Endodermal cell (in vitro differentiated cells): ENCODE data around the gene IL18BP. TPM values are rescaled to one million over a fixed set of nuclear protein-coding genes. Genes with fewer than 3 reads are reported as not detected.

ENCODE experiments used
- DNase-seq: peaks from one replicate; pipeline ENCODE4 v3.0.0-alpha.2; 2017
- H3K27ac ChIP-seq: 2 replicates; pipeline ENCODE4 v1.5.1; 2013; ENCODE audit warnings: mild to moderate bottlenecking, low read depth, low read length, moderate library complexity
- H3K27me3 ChIP-seq: 2 replicates; pipeline ENCODE4 v1.6.1; 2013; ENCODE audit warnings: mild to moderate bottlenecking, low read length, moderate library complexity; ENCODE audit not compliant: insufficient read depth, control insufficient read depth, poor library complexity, severe bottlenecking
- H3K36me3 ChIP-seq: 2 replicates; pipeline ENCODE4 v1.7.0; 2013; ENCODE audit warnings: mild to moderate bottlenecking, low read length, moderate library complexity; ENCODE audit not compliant: control insufficient read depth, insufficient read depth
- H3K4me1 ChIP-seq: one replicate; pipeline ENCODE4 v1.7.0; 2013; ENCODE audit warnings: low read length; ENCODE audit not compliant: control insufficient read depth, insufficient read depth
- H3K4me3 ChIP-seq: 2 replicates; pipeline ENCODE4 v1.5.1; 2013; ENCODE audit warnings: mild to moderate bottlenecking, low read length, moderate library complexity
- H3K9ac ChIP-seq: 2 replicates; pipeline ENCODE4 v1.6.1; 2013; ENCODE audit warnings: mild to moderate bottlenecking, low read length, moderate library complexity; ENCODE audit not compliant: poor library complexity, severe bottlenecking; ENCODE audit errors: extremely low read depth
- H3K9me3 ChIP-seq: 2 replicates; pipeline ENCODE4 v1.6.1; 2013; ENCODE audit warnings: mild to moderate bottlenecking, low read length, moderate library complexity; ENCODE audit not compliant: control insufficient read depth
- H3K27ac Mint-ChIP-seq: 2 replicates; pipeline ENCODE4 v1.8.0; 2020; ENCODE audit warnings: mixed read lengths
- H3K27me3 Mint-ChIP-seq: 2 replicates; pipeline ENCODE4 v1.8.0; 2021; ENCODE audit warnings: mild to moderate bottlenecking, mixed read lengths; ENCODE audit not compliant: insufficient read depth
- H3K36me3 Mint-ChIP-seq: 2 replicates; pipeline ENCODE4 v1.8.0; 2020; ENCODE audit warnings: low read depth, mixed read lengths
- H3K4me1 Mint-ChIP-seq: 2 replicates; pipeline ENCODE4 v1.8.0; 2020; ENCODE audit warnings: mixed read lengths
- H3K4me3 Mint-ChIP-seq: 2 replicates; pipeline ENCODE4 v1.8.0; 2020; ENCODE audit warnings: mild to moderate bottlenecking, moderate library complexity, mixed read lengths
- H3K9me3 Mint-ChIP-seq: 2 replicates; pipeline ENCODE4 v1.8.0; 2020; ENCODE audit warnings: mild to moderate bottlenecking, mixed read lengths
- WGBS, 2 experiments: methylation state at CpG; one replicate each; pipeline versions ENCODE4 v1.1.5 to v1.1.7; 2013; ENCODE audit warnings: missing lambda C conversion rate in 2 of 2, mixed read lengths in 1 of 2; ENCODE audit not compliant: insufficient coverage in 1 of 2, insufficient read length in 1 of 2; 5-methylcytosine and 5-hydroxymethylcytosine counted together
- total RNA-seq, 2 donors: library from RNA; stranded (reverse); fragmentation: NEBNext Ultra II Directional in 1 of 2; extraction: Animal tissue kit (Norgen Biotek cat#: 25700) in 1 of 2; gene quantifications; 2 replicates in 1 of 2; 3 replicates in 1 of 2; pipeline ENCODE4 v1.2.1, GENCODE V29; 2021
- TF ChIP-seq, protein P1 (sequence below): fragments of 200-600 bp; sonication (generic); conservative IDR thresholded peaks from 2 replicates; pipeline ENCODE4 v1.5.0; 2021; ENCODE audit warnings: antibody characterized with exemption, mild to moderate bottlenecking

The IL18BP gene
- total RNA-seq, 2 donors from 2014 or later: 10.8 to 13.0 TPM

DNA sequence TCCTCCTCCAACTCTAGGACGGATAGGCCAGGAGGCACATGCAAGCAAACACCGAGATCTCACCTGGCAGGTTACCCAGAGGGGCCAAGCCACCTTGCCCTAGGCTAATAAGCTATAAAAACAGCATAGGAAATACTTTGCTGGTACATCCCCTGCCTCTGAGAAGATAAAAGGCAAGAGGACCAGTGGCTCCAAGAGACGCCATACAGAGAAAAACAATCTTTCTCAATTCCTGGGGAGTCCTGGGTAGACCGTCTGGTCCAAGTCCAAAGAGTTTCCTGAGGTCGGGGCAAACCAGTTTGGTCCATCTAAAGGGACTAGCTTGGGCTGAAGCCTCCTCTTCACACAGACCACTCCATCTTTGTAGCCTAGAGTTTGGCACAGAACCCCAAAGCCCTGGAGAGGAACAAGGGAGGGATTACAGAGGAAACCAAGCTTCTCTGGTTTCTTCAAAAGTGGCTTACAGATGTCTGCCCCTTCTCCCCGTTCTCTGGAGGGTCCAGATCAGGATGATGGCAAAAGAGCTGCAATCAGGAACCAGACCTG is 41.2 kb downstream of the IL18BP start:
- Histone ChIP-seq H3K27ac (peak overlapping the region; percentile 98), H3K9me3 (no peaks in the 10 kb centered on the region), H3K27me3 (no peaks in the 10 kb centered on the region), H3K9ac (peak overlapping the region; percentile 65), H3K4me1 (peaks cover 20% of the 10 kb centered on the region), H3K4me3 (peak overlapping the region; percentile 88), H3K36me3 (peaks cover 13% of the 10 kb centered on the region)
- WGBS, 2 experiments: 71 to 84% methylated on average over 5 to 6 of the region's 6 CpGs
- Mint-ChIP-seq H3K4me3 (no peak overlapping the region), H3K9me3 (no peaks in the 10 kb centered on the region), H3K36me3 (peaks cover 14% of the 10 kb centered on the region), H3K27ac (no peak overlapping the region), H3K4me1 (peaks cover 7% of the 10 kb centered on the region), H3K27me3 (no peaks in the 10 kb centered on the region)
- TF ChIP-seq, protein P1, sequence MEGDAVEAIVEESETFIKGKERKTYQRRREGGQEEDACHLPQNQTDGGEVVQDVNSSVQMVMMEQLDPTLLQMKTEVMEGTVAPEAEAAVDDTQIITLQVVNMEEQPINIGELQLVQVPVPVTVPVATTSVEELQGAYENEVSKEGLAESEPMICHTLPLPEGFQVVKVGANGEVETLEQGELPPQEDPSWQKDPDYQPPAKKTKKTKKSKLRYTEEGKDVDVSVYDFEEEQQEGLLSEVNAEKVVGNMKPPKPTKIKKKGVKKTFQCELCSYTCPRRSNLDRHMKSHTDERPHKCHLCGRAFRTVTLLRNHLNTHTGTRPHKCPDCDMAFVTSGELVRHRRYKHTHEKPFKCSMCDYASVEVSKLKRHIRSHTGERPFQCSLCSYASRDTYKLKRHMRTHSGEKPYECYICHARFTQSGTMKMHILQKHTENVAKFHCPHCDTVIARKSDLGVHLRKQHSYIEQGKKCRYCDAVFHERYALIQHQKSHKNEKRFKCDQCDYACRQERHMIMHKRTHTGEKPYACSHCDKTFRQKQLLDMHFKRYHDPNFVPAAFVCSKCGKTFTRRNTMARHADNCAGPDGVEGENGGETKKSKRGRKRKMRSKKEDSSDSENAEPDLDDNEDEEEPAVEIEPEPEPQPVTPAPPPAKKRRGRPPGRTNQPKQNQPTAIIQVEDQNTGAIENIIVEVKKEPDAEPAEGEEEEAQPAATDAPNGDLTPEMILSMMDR: no peak
- no peak for DNase-seq

DNA sequence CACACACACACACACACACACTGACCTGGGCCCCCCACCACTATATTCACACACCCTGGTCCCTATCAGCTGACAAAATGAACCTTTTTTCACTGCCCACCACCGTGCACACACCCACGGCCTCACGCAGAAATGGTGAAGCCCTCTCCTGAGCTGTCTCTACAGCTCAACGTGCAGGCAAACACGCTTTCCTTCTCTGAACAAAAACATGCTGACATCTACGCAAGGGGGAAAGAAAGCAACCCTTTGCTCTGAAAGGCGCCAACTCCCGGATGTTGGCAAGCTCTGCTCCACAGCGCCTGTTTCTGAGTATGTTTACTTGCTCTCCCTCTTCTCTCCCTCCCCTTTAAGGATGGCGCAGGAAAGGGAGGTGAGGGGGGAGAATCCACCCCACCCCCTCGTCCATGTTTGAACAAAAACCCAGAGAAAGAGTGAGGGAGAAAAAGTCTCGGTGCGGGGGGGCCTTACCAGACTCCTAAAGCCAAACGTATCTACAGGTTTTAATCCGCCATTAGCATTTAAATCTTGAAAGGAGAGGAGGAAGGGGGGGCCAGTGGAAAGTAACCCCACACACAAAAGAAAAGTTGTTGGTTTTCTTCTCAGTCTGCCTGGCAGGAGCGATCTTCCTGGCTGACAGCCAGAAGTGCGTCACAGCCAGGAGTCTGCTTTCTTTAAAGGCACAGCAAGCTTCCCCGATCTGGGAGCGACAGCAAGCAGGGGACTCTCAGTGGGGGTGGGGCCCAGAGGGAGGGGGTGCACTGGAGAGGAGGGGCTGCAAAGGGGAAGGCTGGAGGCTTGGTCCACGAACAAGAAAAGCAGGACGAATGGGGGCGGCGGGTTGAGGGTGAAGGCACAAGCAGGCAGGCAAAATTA is 42.0 kb downstream of the IL18BP start:
- 2 to 6% methylated on average over 7 to 20 of the region's 23 CpGs for whole genome bisulfite sequencing, 2 experiments
- Mint-ChIP-seq H3K4me3 (no peak overlapping the region), H3K27ac (no peak overlapping the region), H3K36me3 (peaks cover 7% of the 10 kb centered on the region), H3K27me3 (no peaks in the 10 kb centered on the region), H3K4me1 (peaks cover 8% of the 10 kb centered on the region), H3K9me3 (no peaks in the 10 kb centered on the region)
- Histone ChIP-seq H3K9ac (peak overlapping the region; percentile 65), H3K36me3 (peaks cover 7% of the 10 kb centered on the region), H3K9me3 (no peaks in the 10 kb centered on the region), H3K4me3 (peak overlapping the region; percentile 88), H3K27ac (peak overlapping the region; percentile 98), H3K4me1 (peaks cover 20% of the 10 kb centered on the region), H3K27me3 (no peaks in the 10 kb centered on the region)
- TF ChIP-seq, protein P1: no peak
- DNase-seq: peak; percentile 89

DNA sequence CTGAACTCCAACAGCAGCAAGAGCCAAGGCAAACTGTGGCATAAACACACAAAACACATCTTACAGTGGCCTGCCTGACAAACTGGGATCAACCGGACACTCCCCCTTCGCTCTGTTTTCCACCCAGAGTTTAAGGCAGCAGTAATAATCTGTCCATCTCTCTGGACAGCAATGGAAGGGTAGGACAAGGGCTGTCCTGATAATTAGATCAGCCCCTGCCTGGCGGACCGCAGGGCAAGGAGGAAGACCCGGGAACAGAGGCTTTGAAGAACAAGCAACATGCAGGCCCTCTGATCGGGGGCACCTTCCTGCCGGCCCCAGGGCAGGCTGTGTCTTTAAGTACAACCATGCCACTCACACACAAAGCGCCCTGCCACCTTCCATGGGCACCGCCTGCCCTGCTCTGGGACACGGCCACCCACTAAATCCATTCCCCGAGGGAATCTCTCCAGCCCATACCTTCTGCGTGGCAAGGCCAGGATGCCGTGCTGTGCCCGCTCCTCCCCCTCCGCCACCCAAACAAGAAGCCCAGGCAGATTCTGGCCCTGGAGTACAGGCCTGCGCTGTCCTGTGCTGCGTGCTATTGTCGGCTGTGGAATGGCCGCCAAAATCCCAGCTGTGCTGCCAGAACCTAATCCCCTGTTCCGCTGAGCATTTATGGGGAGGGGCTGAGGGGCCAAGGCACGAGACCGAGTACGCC is 42.8 kb downstream of the IL18BP start:
- 30 to 31% methylated on average over 6 to 23 of the region's 23 CpGs for WGBS, 2 experiments
- H3K27me3 ChIP-seq: no peaks in the 10 kb centered on the region
- H3K4me3 ChIP-seq: peak overlapping the region; percentile 88
- H3K9me3 ChIP-seq: no peaks in the 10 kb centered on the region
- Mint-ChIP-seq H3K27me3 (no peaks in the 10 kb centered on the region), H3K4me1 (peaks cover 8% of the 10 kb centered on the region), H3K9me3 (no peaks in the 10 kb centered on the region), H3K4me3 (no peak overlapping the region), H3K27ac (no peak overlapping the region), H3K36me3 (peaks cover 5% of the 10 kb centered on the region)
- peak overlapping the region; percentile 65 for H3K9ac ChIP-seq
- TF ChIP-seq, protein P1: no peak
- peak; percentile 81 for DNase-seq
- peaks cover 5% of the 10 kb centered on the region for H3K36me3 ChIP-seq
- H3K27ac ChIP-seq: peak overlapping the region; percentile 98
- H3K4me1 ChIP-seq: peaks cover 20% of the 10 kb centered on the region
